IPS-NIHi11 (cell line): ENCODE measurements around the gene NDUFS1.
"Not testable (repeated sequence)": the region's sequence is repeated elsewhere in the genome, so short reads cannot be mapped to it uniquely, and the experiment has no call there.

Source experiments
- DNase-seq: peaks from one replicate; pipeline ENCODE4 v3.0.0; 2012; ENCODE audit warnings: mixed read lengths, low spot score

NDUFS1 gene

GRCh38 chr2:206159346-206160124 lies at the start of gene NDUFS1, which contains the start of gene EEF1B2:
Gene NDUFS1, minus strand, starts transcription at chr2:206159444. Its CDS starts 5,766 bp downstream, at chr2:206153678.
Gene EEF1B2, plus strand, starts transcription at chr2:206159895. Its CDS starts 85 bp downstream, at chr2:206159980.
- peak; percentile 96 for DNase-seq

- DNase-seq: no peak
These were observed 49.7 kb upstream of the NDUFS1 start for GRCh38 chr2:206208900-206209299.

- DNase-seq: not testable (repeated sequence)
These were observed 48.1 kb upstream of the NDUFS1 start for GRCh38 chr2:206207316-206207715.

GRCh38 chr2:206204710-206205109 lies 45.5 kb upstream of the NDUFS1 start:
- no peak for DNase-seq

GRCh38 chr2:206203331-206203730 lies 44.1 kb upstream of the NDUFS1 start:
- DNase-seq: no peak

GRCh38 chr2:206202446-206202845 lies 43.2 kb upstream of the NDUFS1 start:
- no peak for DNase-seq

GRCh38 chr2:206201075-206201848 lies 42.0 kb upstream of the NDUFS1 start:
- DNase-seq: no peak

- DNase-seq: no peak
These were observed 39.4 kb upstream of the NDUFS1 start for GRCh38 chr2:206198677-206199076.

- no peak for DNase-seq
These were observed 34.6 kb upstream of the NDUFS1 start for GRCh38 chr2:206193671-206194357.

GRCh38 chr2:206192157-206192556 lies 32.9 kb upstream of the NDUFS1 start:
- no peak for DNase-seq

GRCh38 chr2:206190689-206191088 lies 31.4 kb upstream of the NDUFS1 start:
- DNase-seq: no peak

GRCh38 chr2:206190111-206190510 lies 30.9 kb upstream of the NDUFS1 start:
- DNase-seq: no peak

GRCh38 chr2:206189691-206190090 lies 30.4 kb upstream of the NDUFS1 start:
- DNase-seq: no peak

GRCh38 chr2:206181526-206181925 lies 22.3 kb upstream of the NDUFS1 start:
- not testable (repeated sequence) for DNase-seq

GRCh38 chr2:206176901-206177300 lies 17.7 kb upstream of the NDUFS1 start:
- DNase-seq: no peak

- DNase-seq: no peak
These were observed 16.9 kb upstream of the NDUFS1 start for GRCh38 chr2:206176121-206176520.

GRCh38 chr2:206173147-206173546 lies 13.9 kb upstream of the NDUFS1 start:
- DNase-seq: no peak

GRCh38 chr2:206171624-206172397 lies 12.6 kb upstream of the NDUFS1 start:
- not testable (repeated sequence) for DNase-seq

- not testable (repeated sequence) for DNase-seq
These were observed 9.0 kb upstream of the NDUFS1 start for GRCh38 chr2:206168230-206168629.

- DNase-seq: peak; percentile 24
These were observed 5.1 kb upstream of the NDUFS1 start for GRCh38 chr2:206164261-206164862.

- DNase-seq: no peak
These were observed 4.1 kb upstream of the NDUFS1 start for GRCh38 chr2:206163251-206163880.
